C4-2B (cell line): Measurements from ENCODE around the gene CTTN.

Experiments used
- H3K27ac ChIP-seq: fragments of 450-650 bp; 2 replicates; pipeline ENCODE4 v1.5.1; 2017
- ZFX ChIP-seq: fragments of 450-650 bp; IDR thresholded peaks from 2 replicates; pipeline ENCODE4 v1.6.1; 2017
- TF ChIP-seq, protein P1 (sequence below): fragments of 450-650 bp; conservative IDR thresholded peaks from 2 replicates; pipeline ENCODE4 v1.5.1; 2017; ENCODE audit warnings: mild to moderate bottlenecking

Gene CTTN

GRCh38 chr11:70460111-70460510 is 61.8 kb downstream of the CTTN start:
- no peak for TF ChIP-seq ZFX
- TF ChIP-seq, protein P1, sequence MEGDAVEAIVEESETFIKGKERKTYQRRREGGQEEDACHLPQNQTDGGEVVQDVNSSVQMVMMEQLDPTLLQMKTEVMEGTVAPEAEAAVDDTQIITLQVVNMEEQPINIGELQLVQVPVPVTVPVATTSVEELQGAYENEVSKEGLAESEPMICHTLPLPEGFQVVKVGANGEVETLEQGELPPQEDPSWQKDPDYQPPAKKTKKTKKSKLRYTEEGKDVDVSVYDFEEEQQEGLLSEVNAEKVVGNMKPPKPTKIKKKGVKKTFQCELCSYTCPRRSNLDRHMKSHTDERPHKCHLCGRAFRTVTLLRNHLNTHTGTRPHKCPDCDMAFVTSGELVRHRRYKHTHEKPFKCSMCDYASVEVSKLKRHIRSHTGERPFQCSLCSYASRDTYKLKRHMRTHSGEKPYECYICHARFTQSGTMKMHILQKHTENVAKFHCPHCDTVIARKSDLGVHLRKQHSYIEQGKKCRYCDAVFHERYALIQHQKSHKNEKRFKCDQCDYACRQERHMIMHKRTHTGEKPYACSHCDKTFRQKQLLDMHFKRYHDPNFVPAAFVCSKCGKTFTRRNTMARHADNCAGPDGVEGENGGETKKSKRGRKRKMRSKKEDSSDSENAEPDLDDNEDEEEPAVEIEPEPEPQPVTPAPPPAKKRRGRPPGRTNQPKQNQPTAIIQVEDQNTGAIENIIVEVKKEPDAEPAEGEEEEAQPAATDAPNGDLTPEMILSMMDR: no peak

GRCh38 chr11:70460964-70461363 is 62.6 kb downstream of the CTTN start:
- TF ChIP-seq, protein P1: no peak
- no peak for TF ChIP-seq ZFX
- no peak overlapping the region for H3K27ac ChIP-seq

More at GRCh38 chr11:70460111-70460510, 61.8 kb downstream of the CTTN start:
- H3K27ac ChIP-seq: no peak overlapping the region

- H3K27ac ChIP-seq: no peak overlapping the region
- TF ChIP-seq ZFX: no peak
- TF ChIP-seq, protein P1: no peak
Observed at GRCh38 chr11:70462818-70463477, 64.6 kb downstream of the CTTN start.

GRCh38 chr11:70463478-70464255 is 65.3 kb downstream of the CTTN start:
- no peak overlapping the region for H3K27ac ChIP-seq
- TF ChIP-seq ZFX: no peak
- TF ChIP-seq, protein P1: no peak

- H3K27ac ChIP-seq: no peak overlapping the region
- no peak for TF ChIP-seq ZFX
- TF ChIP-seq, protein P1: no peak
Observed at GRCh38 chr11:70464509-70465361, 66.4 kb downstream of the CTTN start.

- TF ChIP-seq ZFX: no peak
- TF ChIP-seq, protein P1: no peak
- H3K27ac ChIP-seq: no peak overlapping the region
Observed at GRCh38 chr11:70466154-70466553, 67.8 kb downstream of the CTTN start.
